GM18499 (cell line): ENCODE data around the gene OR14C36.
"Not testable (repeated sequence)": the region's sequence is repeated elsewhere in the genome, so short reads cannot be mapped to it uniquely, and the experiment has no call there.

Source experiments
- ATAC-seq: cut with Tn5 transposase; IDR thresholded peaks from one replicate; pipeline ENCODE4 v1.9.1; 2021; ENCODE audit warnings: moderate number of reproducible peaks; ENCODE audit not compliant: insufficient read depth, unreplicated experiment

The OR14C36 gene

GRCh38 chr1:248348475-248348874, at the start of gene OR14C36:
Gene OR14C36 (plus strand): TSS chr1:248348775. CDS start chr1:248348775, 0 bp downstream.
- no peak for ATAC-seq

DNA sequence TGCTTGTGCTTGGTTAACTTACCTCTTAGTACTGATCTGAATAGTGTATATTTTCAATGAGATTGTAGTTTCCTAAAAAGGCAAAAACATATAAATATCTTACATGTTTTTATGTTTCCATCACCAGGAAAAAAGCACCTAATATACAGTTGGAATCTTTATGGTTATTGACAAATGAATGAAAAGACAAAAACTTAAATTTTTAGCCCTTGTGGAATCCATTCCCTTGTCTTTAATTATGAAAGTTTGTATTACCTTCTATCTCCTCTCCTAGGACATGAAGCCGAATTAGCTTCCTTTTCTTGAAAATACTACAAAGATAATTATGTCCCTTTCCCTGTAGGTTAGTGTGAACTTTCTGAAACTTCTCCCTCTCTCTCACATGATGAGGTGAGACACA, 45.3 kb upstream of the OR14C36 start, which contains the start of gene OR2T12:
OR2T12 (minus strand) TSS at position 101 of the 400 bp plus-strand sequence. CDS start 7,846 bp downstream, outside the sequence.
- ATAC-seq: no peak

DNA sequence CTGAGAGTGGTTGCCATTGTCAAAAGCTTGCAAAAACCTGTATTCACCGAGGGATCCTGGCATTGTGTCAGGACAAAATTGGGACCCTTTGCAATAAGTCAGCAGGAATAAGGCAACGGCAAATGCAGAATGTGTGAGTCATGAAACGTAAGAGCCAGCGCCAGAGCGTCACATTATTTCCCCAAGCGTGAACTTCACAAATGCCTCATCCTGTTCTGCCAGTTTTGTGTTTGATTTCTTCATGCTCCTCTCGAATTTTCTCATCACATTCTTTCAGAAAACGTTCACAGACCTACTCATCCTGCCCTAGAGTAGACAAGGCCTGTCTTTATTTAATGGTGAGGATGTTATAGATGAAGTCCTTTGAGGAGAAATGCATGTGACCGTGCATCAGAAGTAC, 42.9 kb upstream of the OR14C36 start:
- not testable (repeated sequence) for ATAC-seq

DNA sequence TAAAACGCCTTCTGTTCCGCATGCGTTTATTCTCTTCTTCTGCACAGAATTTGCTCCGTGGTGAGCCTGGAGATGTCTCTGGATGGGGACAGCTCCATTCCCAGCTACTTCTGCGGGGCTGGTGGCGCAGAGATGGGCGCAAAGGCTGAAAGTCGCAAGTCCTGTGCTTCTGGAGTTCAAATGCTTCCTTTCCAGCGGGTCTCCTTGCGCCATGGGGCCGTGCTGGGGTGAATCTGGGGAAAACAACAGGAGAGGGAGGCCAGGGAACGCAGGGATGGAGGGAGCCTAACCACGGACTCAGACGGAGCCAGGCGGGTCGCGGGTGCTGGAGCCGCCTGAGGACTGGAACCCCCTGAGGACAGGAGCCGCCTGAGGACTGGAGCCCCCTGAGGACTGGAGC, 42.5 kb upstream of the OR14C36 start:
- ATAC-seq: no peak

- not testable (repeated sequence) for ATAC-seq
Measured at GRCh38 chr1:248306740-248307139, 41.8 kb upstream of the OR14C36 start.

- no peak for ATAC-seq
Measured at GRCh38 chr1:248316796-248317195, 31.8 kb upstream of the OR14C36 start.

GRCh38 chr1:248324468-248324867, 24.1 kb upstream of the OR14C36 start, which contains the start of gene OR2M7:
Gene OR2M7 (minus strand): TSS chr1:248324568. CDS start chr1:248324568, 0 bp downstream.
- no peak for ATAC-seq

GRCh38 chr1:248343451-248343850, 5.1 kb upstream of the OR14C36 start:
- no peak for ATAC-seq

DNA sequence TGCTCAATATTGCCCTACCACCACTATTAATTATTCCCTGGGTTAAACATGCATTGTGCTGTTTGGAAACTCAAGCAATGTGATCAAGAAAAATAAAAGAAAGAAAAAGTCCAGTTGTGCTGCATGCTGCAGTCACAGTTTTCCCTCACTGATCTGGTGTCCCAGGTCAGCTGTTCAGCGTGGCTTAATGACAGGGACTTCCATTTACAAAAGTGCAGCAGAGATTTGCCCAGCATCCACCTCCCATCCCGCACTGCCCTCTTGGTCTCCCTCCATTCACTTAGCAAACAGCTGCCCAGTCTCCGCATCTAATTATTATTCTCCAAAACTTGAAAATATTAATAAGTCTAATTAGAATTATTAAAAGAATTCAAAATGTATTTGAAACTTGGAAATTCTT, 10.8 kb downstream of the OR14C36 start:
- ATAC-seq: no peak

DNA sequence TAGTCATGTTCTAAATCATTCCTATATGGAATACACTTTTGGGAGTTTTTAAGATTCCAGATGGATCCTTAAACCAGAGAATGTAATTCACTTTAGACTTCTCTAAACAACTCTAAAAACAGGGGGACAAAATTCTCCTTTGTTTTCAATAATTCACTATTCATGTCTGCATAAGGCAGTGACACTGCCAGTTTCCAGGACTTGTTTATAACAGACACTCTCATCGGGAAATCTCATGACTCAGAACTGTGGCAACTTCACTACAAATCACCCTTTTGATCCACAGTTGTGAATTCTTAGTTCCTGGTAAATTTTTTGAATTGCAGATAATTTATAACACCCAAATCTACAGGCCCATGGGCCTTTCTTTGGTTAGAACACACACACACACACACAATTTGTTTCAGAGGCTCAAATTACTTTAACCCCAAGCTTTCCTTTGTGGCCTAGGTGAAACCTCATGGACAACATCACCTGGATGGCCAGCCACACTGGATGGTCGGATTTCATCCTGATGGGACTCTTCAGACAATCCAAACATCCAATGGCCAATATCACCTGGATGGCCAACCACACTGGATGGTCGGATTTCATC, 12.6 kb downstream of the OR14C36 start, which contains the start of gene OR2T4:
OR2T4 (plus strand) TSS at position 545 of the 595 bp plus-strand sequence; CDS start at position 545, 0 bp downstream.
- ATAC-seq: no peak

DNA sequence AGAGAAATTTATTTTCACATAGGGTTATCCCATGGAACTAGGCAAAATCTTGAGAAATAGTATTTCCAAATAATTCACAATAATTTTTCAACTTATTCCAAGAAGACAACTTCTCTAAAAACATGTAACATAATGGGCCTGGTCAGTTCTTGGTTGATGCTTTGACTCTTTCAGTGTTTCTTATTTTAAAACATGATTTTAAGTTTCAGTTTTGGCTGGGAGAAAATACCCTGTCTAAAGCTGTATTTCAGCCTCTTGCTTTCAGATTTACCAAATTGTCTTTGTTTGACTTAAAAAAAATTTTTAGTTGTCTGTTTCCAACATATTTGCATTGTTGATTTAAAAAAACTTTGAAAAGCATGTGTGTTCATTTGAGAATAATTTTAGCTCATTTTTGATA, 18.0 kb downstream of the OR14C36 start:
- no peak for ATAC-seq

DNA sequence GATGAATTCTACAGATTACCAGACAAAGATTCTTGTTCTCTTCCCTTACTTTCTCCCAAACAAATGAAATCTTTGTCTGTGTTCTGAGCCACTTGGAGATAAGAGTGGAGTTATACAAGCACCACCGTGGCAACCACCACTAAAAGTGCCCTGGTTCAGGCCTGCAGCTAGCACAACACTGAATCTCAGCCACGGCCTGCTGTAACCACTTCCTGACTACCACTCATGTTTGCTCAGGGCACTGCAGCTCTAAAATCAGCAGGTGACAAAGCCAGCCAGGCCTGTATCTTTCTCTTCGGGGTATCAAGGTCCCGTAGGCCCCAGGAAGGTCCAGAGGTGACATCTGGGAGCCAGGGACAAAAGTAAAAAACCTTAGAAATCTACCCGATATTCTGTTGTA, 23.8 kb downstream of the OR14C36 start:
- ATAC-seq: no peak

GRCh38 chr1:248373761-248374160, 25.2 kb downstream of the OR14C36 start:
- no peak for ATAC-seq

DNA sequence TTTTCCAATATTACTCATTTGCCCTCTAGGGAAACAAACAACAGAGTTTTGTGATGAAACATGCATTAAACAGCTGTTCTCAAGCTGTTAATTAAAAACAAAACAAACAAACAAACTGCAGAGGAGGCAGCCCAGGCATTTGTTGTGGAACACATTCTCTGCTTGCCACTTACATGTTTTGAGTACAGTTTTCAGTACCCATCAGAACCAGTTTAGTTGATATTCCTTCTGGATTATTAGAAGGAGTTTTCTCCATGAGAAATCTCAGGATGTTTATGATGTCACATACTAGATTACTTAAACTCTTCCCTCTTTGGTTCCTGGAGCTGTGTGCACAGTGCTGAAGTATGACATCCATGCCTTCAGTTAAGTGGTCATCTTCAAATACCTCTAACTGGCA, 26.9 kb downstream of the OR14C36 start, which contains the start of gene OR2T6:
OR2T6 (plus strand) TSS at position 301 of the 400 bp plus-strand sequence. CDS start 11,863 bp downstream, outside the sequence.
- no peak for ATAC-seq

DNA sequence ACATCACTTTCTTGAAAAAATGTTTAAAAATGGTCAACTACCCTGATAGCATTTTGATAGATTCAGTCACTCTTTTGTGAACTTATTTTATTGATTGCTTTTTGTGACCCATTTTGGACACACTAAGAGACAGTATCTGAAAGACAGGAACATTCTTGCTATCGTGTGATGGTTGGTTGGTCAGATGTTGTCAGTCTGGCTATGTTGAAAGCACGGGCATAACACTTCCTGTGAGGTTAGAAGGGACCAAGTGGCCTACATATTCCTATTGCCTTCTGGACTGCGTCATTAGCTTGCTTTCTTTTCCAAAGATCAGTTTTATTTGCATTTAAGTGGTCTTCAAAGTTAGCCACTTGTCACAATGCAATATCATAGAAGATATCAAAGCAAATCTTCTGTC, 28.3 kb downstream of the OR14C36 start:
- ATAC-seq: no peak

- no peak for ATAC-seq
Measured at GRCh38 chr1:248380854-248381253, 32.3 kb downstream of the OR14C36 start.

DNA sequence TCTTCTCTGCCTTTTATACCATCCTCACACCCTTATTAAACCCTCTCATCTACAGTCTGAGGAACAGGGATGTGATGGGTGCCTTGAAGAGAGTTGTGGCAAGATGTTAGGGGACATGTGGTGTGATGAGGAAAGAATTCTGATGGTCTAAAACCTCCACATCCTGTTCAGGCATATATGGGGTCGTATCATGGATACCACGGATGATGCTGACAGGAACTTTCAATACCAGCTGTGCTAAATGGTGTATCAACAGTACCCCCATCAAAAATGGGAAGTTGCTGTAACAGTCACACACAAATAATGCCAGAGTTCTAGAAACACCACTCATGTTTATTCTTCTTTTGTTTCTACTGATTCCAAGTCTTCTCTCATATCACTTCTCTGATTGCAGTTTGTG, 39.9 kb downstream of the OR14C36 start:
- ATAC-seq: no peak

DNA sequence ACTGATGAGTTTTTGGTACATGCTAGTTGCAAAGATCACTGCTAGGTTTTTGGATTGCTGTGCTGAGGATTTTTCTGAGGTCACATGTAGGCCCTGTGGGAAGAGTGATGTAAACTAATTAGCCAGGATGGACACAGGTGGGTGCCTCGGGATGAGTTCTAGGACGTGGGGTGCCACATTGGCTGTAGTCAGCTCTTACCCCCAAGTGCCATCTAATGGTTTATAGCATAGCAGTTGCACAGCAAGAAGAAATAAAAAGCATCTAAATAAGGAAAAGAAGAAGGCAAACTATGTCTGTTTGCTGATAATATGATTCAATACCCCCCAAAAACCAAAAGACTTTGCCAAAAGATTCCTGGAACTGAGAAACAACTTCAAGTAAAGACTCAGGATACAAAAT, 44.5 kb downstream of the OR14C36 start:
- ATAC-seq: no peak
